Measurements from ENCODE around the gene ZYX. TPM values are rescaled to one million over a fixed set of nuclear protein-coding genes. Genes with fewer than 3 reads are reported as not detected.

ZYX gene
- polyA plus RNA-seq, 1 of the 3 experiments (the other 2 are of a cell fraction), result 271 TPM

GRCh38 chr7:143397710-143398530, 16.8 kb downstream of the ZYX start:
- Histone ChIP-seq H3F3A (replicated peaks; ENCODE audit: insufficient read depth) (peaks cover 20% of the 10 kb centered on the region), H3K27me3 (ENCODE audit: insufficient read depth) (no peaks in the 10 kb centered on the region), H3K4me2 (no peak overlapping the region), H3K9me3 (no peaks in the 10 kb centered on the region), H3K4me3 (ENCODE audit: low read depth in 2 of 2, low read length in 1 of 2) (no peak overlapping the region), H3K27ac (ENCODE audit: low read depth in 2 of 2, low read length in 1 of 2) (no peak overlapping the region), H3K9ac (no peak overlapping the region), H3K4me1 (ENCODE audit: control insufficient read depth in 1 of 2, insufficient read depth in 2 of 2, low read depth in 1 of 2, low read length in 1 of 2) (peaks cover 0 to 6% of the 10 kb centered on the region in 2 experiments; a peak in 1 of 4 replicates), H3K9me2 (no peaks in the 10 kb centered on the region), H4K20me1 (ENCODE audit: insufficient read depth) (peaks cover 1% of the 10 kb centered on the region; the same call in 1 of the 2 replicates), H2AFZ (ENCODE audit: low read depth) (no peak overlapping the region), H3K79me2 (ENCODE audit: insufficient read depth) (no peaks in the 10 kb centered on the region), H3K36me3 (replicated peaks in 1 of 2; ENCODE audit: control insufficient read depth in 1 of 2, insufficient read depth in 2 of 2, low read length in 1 of 2) (no peaks in the 10 kb centered on the region)
- ChIA-PET CTCF (interaction anchor here (0.7 to 7.5 kb wide), 6 partner anchors 17 to 176 kb away, joined by 3 to 38 read pairs (median 6); partner anchors contain the start of genes TAS2R40 and ZYX), POLR2A (no interaction called here)
- 68% methylated on average over 16 of the region's 16 CpGs for WGBS (ENCODE audit: low lambda C conversion rate)
- no peak for TF ChIP-seq MXI1 (IDR thresholded peaks at IDR 0.05; ENCODE audit: low read depth, low read length)
- TF ChIP-seq YY1 (IDR thresholded peaks at IDR 0.05; ENCODE audit: low read depth), result no peak
- no peak for TF ChIP-seq CTCF (IDR thresholded peaks at IDR 0.05)
- no peak for TF ChIP-seq NFIC (IDR thresholded peaks at IDR 0.05; ENCODE audit: borderline replicate concordance)
- TF ChIP-seq MEF2A (IDR thresholded peaks at IDR 0.05; ENCODE audit: borderline replicate concordance, low read depth), result no peak
- no peak for DNase-seq

GRCh38 chr7:143398616-143399015, 17.5 kb downstream of the ZYX start:
- WGBS (ENCODE audit: low lambda C conversion rate), result 80% methylated on average over 14 of the region's 14 CpGs
- Histone ChIP-seq H3K4me2 (no peak overlapping the region), H3K27me3 (ENCODE audit: insufficient read depth) (no peaks in the 10 kb centered on the region), H3K4me1 (ENCODE audit: control insufficient read depth in 1 of 2, insufficient read depth in 2 of 2, low read depth in 1 of 2, low read length in 1 of 2) (no peaks in the 10 kb centered on the region; a peak in 1 of 4 replicates), H2AFZ (ENCODE audit: low read depth) (no peak overlapping the region), H3K79me2 (ENCODE audit: insufficient read depth) (no peaks in the 10 kb centered on the region), H3K9me3 (no peaks in the 10 kb centered on the region), H3K36me3 (replicated peaks in 1 of 2; ENCODE audit: control insufficient read depth in 1 of 2, insufficient read depth in 2 of 2, low read length in 1 of 2) (no peaks in the 10 kb centered on the region), H3K9ac (no peak overlapping the region), H4K20me1 (ENCODE audit: insufficient read depth) (no peaks in the 10 kb centered on the region), H3K27ac (ENCODE audit: low read depth in 2 of 2, low read length in 1 of 2) (no peak overlapping the region), H3K4me3 (ENCODE audit: low read depth in 2 of 2, low read length in 1 of 2) (no peak overlapping the region), H3F3A (replicated peaks; ENCODE audit: insufficient read depth) (peaks cover 13% of the 10 kb centered on the region), H3K9me2 (no peaks in the 10 kb centered on the region)
- TF ChIP-seq GATA2 (CRISPR knock-in tag; IDR thresholded peaks at IDR 0.05) (no peak), FOXJ3 (CRISPR knock-in tag; IDR thresholded peaks at IDR 0.05) (no peak), ELF1 (IDR thresholded peaks at IDR 0.05) (no peak), JUND (IDR thresholded peaks at IDR 0.05) (no peak), RAD21 (IDR thresholded peaks at IDR 0.05; ENCODE audit: low read length) (no peak), RCOR1 (IDR thresholded peaks at IDR 0.05; ENCODE audit: low read length) (no peak), MXI1 (IDR thresholded peaks at IDR 0.05; ENCODE audit: low read depth, low read length) (no peak), USF2 (IDR thresholded peaks at IDR 0.05; ENCODE audit: borderline replicate concordance, low read depth, low read length) (no peak), CHD2 (IDR thresholded peaks at IDR 0.05; ENCODE audit: low read length, partially characterized antibody) (no peak)
- ChIA-PET POLR2A (no interaction called here), CTCF (interaction anchor here (1.2 to 1.9 kb wide), 3 partner anchors 18 to 177 kb away, joined by 3 to 8 read pairs (median 3); partner anchors contain the start of gene TAS2R40)
- no peak for DNase-seq
